GM18520 (cell line): Measurements from ENCODE around the gene DAND5.

Experiments
- ATAC-seq: cut with Tn5 transposase; IDR thresholded peaks from one replicate; pipeline ENCODE4 v1.9.1; 2021; ENCODE audit not compliant: unreplicated experiment

The DAND5 gene

GRCh38 chr19:13007292-13008045 is 38.1 kb downstream of the DAND5 start:
- no peak for ATAC-seq

- ATAC-seq = no peak
Measured at GRCh38 chr19:13008926-13009787, 39.8 kb downstream of the DAND5 start.

- no peak for ATAC-seq
Measured at GRCh38 chr19:13010038-13010991, 40.9 kb downstream of the DAND5 start.

GRCh38 chr19:13010992-13011652 is 41.7 kb downstream of the DAND5 start:
- no peak for ATAC-seq

- no peak for ATAC-seq
Measured at GRCh38 chr19:13011653-13012389, 42.4 kb downstream of the DAND5 start.

- ATAC-seq = no peak
Measured at GRCh38 chr19:13012390-13012689, 43.0 kb downstream of the DAND5 start.

GRCh38 chr19:13012690-13013608 is 43.6 kb downstream of the DAND5 start:
- ATAC-seq = no peak

- ATAC-seq = no peak
Measured at GRCh38 chr19:13013649-13014048, 44.3 kb downstream of the DAND5 start.

GRCh38 chr19:13014101-13014920 is 44.9 kb downstream of the DAND5 start:
- ATAC-seq = no peak

- ATAC-seq = no peak
Measured at GRCh38 chr19:13014921-13015280, 45.5 kb downstream of the DAND5 start.

GRCh38 chr19:13015361-13016223 is 46.2 kb downstream of the DAND5 start:
- no peak for ATAC-seq

- ATAC-seq = no peak
Measured at GRCh38 chr19:13016245-13016627, 46.9 kb downstream of the DAND5 start.

GRCh38 chr19:13016628-13017305 is 47.4 kb downstream of the DAND5 start:
- ATAC-seq = no peak

GRCh38 chr19:13017306-13018034 is 48.1 kb downstream of the DAND5 start:
- no peak for ATAC-seq

GRCh38 chr19:13018035-13018914 is 48.9 kb downstream of the DAND5 start:
- ATAC-seq = no peak
